Loucy (cell line): ENCODE data around the gene PSME4.

Experiments used
- CTCF ChIP-seq: fragments of 200-600 bp; sonication (generic); conservative IDR thresholded peaks from 2 replicates; pipeline ENCODE4 v1.5.1; 2014; ENCODE audit warnings: mild to moderate bottlenecking, antibody characterized with exemption, low read length
- EZH2phosphoT487 ChIP-seq: fragments of 200-600 bp; IDR thresholded peaks from 2 replicates; pipeline ENCODE4 v1.6.1; 2018; ENCODE audit warnings: antibody characterized with exemption, mild to moderate bottlenecking, moderate library complexity, borderline replicate concordance

- TF ChIP-seq CTCF (no peak), EZH2phosphoT487 (no peak)
Measured at GRCh38 chr2:54008439-54008838, 37.6 kb upstream of the PSME4 start.
